GM12874 (cell line): ENCODE data around the gene HHAT.

Source experiments
- TF ChIP-seq, protein P1 (sequence below): IDR thresholded peaks from 2 replicates; pipeline ENCODE4 v1.5.1; 2011; ENCODE audit warnings: low read depth, mild to moderate bottlenecking, control low read depth, low read length, moderate library complexity; ENCODE audit not compliant: insufficient read depth

The HHAT gene

DNA sequence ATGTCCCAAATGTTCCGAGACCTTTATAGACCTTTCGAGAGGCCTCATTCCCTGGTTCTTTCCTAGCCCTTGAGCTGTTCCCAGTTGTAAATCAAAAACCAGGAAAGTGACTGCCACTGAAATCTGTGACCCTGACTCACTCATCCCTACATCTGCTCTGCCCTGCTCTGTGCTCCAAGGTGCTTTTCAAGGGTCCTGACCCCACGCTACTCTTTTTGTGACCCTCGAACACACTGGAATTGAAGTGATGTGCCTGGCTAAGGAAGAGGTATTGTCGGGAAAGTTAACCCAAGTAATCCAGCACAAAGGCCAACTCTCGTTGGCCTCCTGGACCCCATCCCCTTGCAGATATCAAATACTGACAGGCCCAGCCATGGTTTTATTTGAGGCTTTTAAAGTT is 244.4 kb downstream of the HHAT start:
- TF ChIP-seq, protein P1, sequence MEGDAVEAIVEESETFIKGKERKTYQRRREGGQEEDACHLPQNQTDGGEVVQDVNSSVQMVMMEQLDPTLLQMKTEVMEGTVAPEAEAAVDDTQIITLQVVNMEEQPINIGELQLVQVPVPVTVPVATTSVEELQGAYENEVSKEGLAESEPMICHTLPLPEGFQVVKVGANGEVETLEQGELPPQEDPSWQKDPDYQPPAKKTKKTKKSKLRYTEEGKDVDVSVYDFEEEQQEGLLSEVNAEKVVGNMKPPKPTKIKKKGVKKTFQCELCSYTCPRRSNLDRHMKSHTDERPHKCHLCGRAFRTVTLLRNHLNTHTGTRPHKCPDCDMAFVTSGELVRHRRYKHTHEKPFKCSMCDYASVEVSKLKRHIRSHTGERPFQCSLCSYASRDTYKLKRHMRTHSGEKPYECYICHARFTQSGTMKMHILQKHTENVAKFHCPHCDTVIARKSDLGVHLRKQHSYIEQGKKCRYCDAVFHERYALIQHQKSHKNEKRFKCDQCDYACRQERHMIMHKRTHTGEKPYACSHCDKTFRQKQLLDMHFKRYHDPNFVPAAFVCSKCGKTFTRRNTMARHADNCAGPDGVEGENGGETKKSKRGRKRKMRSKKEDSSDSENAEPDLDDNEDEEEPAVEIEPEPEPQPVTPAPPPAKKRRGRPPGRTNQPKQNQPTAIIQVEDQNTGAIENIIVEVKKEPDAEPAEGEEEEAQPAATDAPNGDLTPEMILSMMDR: no peak

DNA sequence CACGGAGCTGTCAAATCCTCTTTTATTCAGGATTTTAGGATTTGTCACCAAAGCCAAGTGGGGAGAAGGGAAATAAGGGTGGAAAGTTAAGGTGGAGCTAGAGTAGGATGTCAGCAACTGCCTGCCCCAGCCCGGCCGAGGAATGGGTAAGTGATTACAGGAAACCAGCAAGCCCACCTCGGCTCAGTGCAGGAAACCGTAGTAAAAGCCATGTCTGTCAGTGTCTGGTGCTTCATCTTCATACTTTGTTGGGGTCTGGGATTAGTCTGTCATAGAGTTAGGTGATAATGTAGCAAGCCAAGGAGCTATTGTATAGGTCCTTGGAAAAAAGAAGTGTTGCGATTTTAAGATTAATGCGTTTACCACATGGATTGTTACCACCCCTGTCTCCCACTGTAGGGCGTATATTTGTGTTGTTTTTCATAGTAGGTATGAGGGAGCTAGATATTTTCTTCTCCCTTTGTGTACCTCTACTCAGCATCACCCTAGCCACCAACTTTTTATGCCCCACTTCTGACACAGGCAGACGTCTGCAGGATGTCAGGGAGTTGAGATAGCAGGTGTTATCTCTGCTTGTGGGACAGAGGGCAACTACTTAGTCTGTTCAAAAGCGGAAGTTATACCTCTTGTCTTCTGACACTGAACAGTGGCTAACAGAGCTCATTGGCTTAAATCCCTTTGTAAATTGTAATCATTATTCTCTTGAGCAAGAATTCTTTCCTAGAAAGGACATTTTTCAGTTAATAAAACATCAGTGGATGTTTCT is 253.7 kb downstream of the HHAT start:
- TF ChIP-seq, protein P1: no peak

DNA sequence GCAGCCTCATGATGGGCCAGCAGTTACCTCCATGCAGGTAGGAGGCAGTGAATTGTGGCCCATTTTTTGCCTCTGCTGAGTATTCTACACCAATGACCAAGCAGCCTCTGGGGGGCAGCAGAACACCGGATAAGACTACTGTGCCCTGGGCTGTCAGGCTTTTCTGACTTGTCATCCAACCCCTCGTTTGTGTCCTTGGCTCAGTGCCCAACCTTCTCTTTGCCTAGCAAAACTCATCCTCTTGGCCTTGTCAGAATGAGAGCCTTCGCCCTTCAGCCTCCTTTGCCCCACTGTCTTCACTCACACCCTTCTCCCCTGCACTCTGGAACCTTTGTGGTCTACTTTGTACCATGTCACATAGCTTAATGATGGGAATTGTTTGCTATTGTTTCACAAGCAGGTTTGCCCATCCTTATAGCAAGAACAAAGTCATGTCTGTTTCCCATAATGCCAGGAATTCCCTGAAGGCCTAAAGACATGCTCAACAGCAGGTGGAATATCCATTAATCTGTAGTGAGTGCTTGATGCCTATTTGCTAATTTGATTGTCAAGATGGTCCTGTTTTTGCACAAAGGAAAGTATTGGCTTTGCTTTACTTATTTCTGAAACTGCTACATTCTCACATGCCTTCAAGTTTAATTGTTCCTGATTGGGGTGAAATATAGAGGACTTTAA is 255.9 kb downstream of the HHAT start:
- TF ChIP-seq, protein P1: peak; percentile 76

DNA sequence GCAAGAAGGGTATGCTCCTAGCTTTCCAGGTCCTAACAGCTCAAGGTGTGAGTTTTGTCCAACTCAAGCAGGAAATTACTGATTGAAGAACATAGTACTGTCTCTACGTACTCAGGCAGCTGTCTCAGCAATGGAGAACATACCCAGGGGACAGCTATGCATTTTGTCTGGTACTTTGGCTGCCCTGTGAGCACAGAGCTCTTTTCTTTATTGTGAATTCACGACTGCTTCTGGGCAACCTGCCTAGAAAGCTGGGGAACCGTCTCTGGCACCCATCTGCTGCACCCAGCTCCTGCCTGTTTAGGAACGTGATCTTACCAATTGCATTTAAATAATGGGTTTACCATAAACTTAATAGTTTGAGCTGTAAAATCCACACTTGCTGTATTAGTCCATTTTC is 258.1 kb downstream of the HHAT start:
- TF ChIP-seq, protein P1: no peak

DNA sequence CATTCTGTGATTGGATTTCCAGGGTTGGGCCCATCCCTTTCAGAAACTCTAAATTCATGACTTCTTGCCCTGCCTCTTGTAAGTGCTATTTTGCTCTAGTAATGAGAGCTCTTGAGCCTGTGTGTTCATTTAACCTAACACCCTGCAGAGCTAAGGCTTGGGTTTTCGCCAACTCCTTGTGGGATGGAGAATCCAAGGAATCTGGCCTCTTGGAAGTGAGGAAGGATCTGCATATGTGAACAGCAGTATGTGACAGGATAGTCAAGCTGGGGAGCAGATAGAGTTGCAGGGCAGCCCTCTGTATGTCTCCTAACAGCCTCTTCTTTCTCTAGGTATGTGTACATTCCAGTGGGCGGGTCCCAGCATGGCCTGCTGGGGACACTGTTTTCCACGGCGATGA is 258.9 kb downstream of the HHAT start:
- TF ChIP-seq, protein P1: no peak

DNA sequence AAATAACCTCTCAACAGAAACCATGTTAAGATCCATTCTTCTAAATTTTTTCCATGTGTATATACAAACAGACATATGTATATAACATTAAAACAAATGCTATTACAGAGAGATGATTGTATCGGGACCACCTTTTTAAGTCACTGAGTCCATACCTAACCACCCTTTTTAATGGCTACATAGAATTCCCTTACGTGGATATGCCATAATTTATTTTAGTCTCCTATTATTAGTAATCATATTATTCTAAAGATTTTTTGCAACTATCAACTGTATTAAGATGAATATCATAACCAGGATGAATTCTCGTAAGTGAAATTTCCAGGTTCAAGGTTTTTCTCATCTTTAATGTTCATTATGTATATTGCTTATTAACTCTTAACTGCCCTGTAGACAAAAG is 259.7 kb downstream of the HHAT start:
- TF ChIP-seq, protein P1: no peak

DNA sequence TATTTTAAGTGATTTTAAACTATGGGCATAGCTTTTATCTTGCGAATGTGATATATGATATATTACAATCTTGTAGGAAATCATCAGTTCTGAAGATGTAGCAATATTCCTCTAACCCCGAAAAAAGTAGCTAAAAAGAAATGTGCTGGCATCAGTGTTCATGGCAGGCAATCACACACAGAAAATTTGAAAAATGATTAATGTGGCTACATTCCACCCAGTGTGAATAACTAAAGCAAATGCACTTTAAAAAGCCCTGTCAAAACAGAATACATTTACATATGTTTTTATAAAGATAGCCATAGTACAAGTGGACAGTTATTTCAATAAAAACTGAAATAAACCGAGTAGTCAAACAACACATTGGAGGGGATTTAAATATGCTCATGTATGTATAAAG is 260.2 kb downstream of the HHAT start:
- TF ChIP-seq, protein P1: no peak
